ENCODE results near the gene UBE2L6.

- TF ChIP-seq, protein P1, sequence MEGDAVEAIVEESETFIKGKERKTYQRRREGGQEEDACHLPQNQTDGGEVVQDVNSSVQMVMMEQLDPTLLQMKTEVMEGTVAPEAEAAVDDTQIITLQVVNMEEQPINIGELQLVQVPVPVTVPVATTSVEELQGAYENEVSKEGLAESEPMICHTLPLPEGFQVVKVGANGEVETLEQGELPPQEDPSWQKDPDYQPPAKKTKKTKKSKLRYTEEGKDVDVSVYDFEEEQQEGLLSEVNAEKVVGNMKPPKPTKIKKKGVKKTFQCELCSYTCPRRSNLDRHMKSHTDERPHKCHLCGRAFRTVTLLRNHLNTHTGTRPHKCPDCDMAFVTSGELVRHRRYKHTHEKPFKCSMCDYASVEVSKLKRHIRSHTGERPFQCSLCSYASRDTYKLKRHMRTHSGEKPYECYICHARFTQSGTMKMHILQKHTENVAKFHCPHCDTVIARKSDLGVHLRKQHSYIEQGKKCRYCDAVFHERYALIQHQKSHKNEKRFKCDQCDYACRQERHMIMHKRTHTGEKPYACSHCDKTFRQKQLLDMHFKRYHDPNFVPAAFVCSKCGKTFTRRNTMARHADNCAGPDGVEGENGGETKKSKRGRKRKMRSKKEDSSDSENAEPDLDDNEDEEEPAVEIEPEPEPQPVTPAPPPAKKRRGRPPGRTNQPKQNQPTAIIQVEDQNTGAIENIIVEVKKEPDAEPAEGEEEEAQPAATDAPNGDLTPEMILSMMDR (IDR thresholded peaks at IDR 0.05), result no peak
- TF ChIP-seq POLR2AphosphoS5 (IDR thresholded peaks at IDR 0.05), result no peak
Observed at GRCh38 chr11:57556041-57556440, 11.4 kb downstream of the UBE2L6 start.

All from breast epithelium (tissue), 3 donors.